KBM-7 (cell line): ENCODE measurements around the gene FSCN2.
"Not testable (repeated sequence)": the region's sequence is repeated elsewhere in the genome, so short reads cannot be mapped to it uniquely, and the experiment has no call there.

Experiments
- DNase-seq: peaks from one replicate; pipeline ENCODE4 v3.0.0-alpha.2; 2015
- in situ Hi-C: fragments of 300-500 bp; cut with MboI; formaldehyde crosslinking; loops from 2 replicates; pipeline ENCODE4 v1.14.3; 2020; ENCODE audit warnings: low sequenced_read_pairs, low pct_unique_long_range_greater_than_20kb, mixed read lengths

Gene FSCN2

GRCh38 chr17:81522491-81523401, 5.4 kb upstream of the FSCN2 start:
- in situ Hi-C loops = no loop called here
- DNase-seq = peak; percentile 61

- in situ Hi-C loops = no loop called here
- no peak for DNase-seq
These were observed 4.7 kb upstream of the FSCN2 start for GRCh38 chr17:81523402-81524038.

GRCh38 chr17:81524039-81524864, 3.9 kb upstream of the FSCN2 start:
- in situ Hi-C loops = no loop called here
- DNase-seq = no peak

GRCh38 chr17:81524865-81525159, 3.4 kb upstream of the FSCN2 start:
- in situ Hi-C loops = no loop called here
- no peak for DNase-seq

GRCh38 chr17:81526662-81527571, 1.3 kb upstream of the FSCN2 start:
- no peak for DNase-seq
- in situ Hi-C loops = no loop called here

- in situ Hi-C loops = no loop called here
- no peak for DNase-seq
These were observed 140 bp downstream of the FSCN2 start for GRCh38 chr17:81528384-81528650.

GRCh38 chr17:81528651-81529436, 667 bp downstream of the FSCN2 start:
- in situ Hi-C loops = no loop called here
- DNase-seq = no peak

GRCh38 chr17:81529437-81529803, 1.2 kb downstream of the FSCN2 start:
- no peak for DNase-seq
- in situ Hi-C loops = no loop called here

GRCh38 chr17:81531013-81531412, 2.8 kb downstream of the FSCN2 start:
- DNase-seq, in situ Hi-C loops: not testable (repeated sequence)

- in situ Hi-C loops, DNase-seq: not testable (repeated sequence)
These were observed 3.8 kb downstream of the FSCN2 start for GRCh38 chr17:81531998-81532404.

GRCh38 chr17:81532490-81533287, 4.5 kb downstream of the FSCN2 start:
- no peak for DNase-seq
- in situ Hi-C loops = no loop called here

GRCh38 chr17:81533339-81534141, 5.4 kb downstream of the FSCN2 start:
- in situ Hi-C loops = no loop called here
- no peak for DNase-seq

GRCh38 chr17:81534157-81535006, 6.2 kb downstream of the FSCN2 start:
- no peak for DNase-seq
- in situ Hi-C loops = no loop called here

GRCh38 chr17:81535007-81535328, 6.8 kb downstream of the FSCN2 start:
- in situ Hi-C loops = no loop called here
- DNase-seq = no peak

GRCh38 chr17:81535480-81536298, 7.5 kb downstream of the FSCN2 start:
- in situ Hi-C loops = no loop called here
- DNase-seq = no peak
